Hepatocyte (in vitro differentiated cells): ENCODE data around the gene PRCP. TPM values are rescaled to one million over a fixed set of nuclear protein-coding genes. Genes with fewer than 3 reads are reported as not detected.

ENCODE experiments used
- DNase-seq: peaks from one replicate; pipeline ENCODE4 v3.0.0-alpha.2; 2016; ENCODE audit warnings: low spot score
- H2AFZ ChIP-seq: fragments of 200-600 bp; sonication (generic); 2 replicates; pipeline ENCODE4 v1.6.0; 2016; ENCODE audit warnings: antibody characterized with exemption, mild to moderate bottlenecking
- H3K27ac ChIP-seq: fragments of 200-600 bp; sonication (generic); 2 replicates; pipeline ENCODE4 v1.5.1; 2016; ENCODE audit warnings: mild to moderate bottlenecking
- H3K27me3 ChIP-seq: fragments of 200-600 bp; sonication (generic); 2 replicates; pipeline ENCODE4 v1.6.1; 2016
- H3K36me3 ChIP-seq: fragments of 200-600 bp; sonication (generic); replicated peaks from 2 replicates; pipeline ENCODE4 v1.5.1; 2016; ENCODE audit warnings: low read depth; ENCODE audit not compliant: insufficient read depth
- H3K4me1 ChIP-seq: fragments of 200-600 bp; sonication (generic); 2 replicates; pipeline ENCODE4 v1.5.1; 2016; ENCODE audit warnings: mild to moderate bottlenecking, moderate library complexity; ENCODE audit not compliant: insufficient read depth
- H3K4me2 ChIP-seq: fragments of 200-600 bp; sonication (generic); 2 replicates; pipeline ENCODE4 v1.6.0; 2016
- H3K4me3 ChIP-seq: fragments of 200-600 bp; sonication (generic); 2 replicates; pipeline ENCODE4 v1.5.1; 2016; ENCODE audit warnings: mild to moderate bottlenecking
- H3K79me2 ChIP-seq: fragments of 200-600 bp; sonication (generic); 2 replicates; pipeline ENCODE4 v1.6.0; 2017; ENCODE audit warnings: mild to moderate bottlenecking
- H3K9me2 ChIP-seq: fragments of 200-600 bp; sonication (generic); replicated peaks from 2 replicates; pipeline ENCODE4 v1.6.0; 2017; ENCODE audit warnings: mild to moderate bottlenecking; ENCODE audit not compliant: insufficient read depth
- H3K9me3 ChIP-seq: fragments of 200-600 bp; sonication (generic); 2 replicates; pipeline ENCODE4 v1.5.1; 2016; ENCODE audit warnings: low read depth, mild to moderate bottlenecking
- H4K20me1 ChIP-seq: fragments of 200-600 bp; sonication (generic); 2 replicates; pipeline ENCODE4 v1.6.0; 2016; ENCODE audit warnings: mild to moderate bottlenecking; ENCODE audit not compliant: insufficient read depth, poor library complexity, severe bottlenecking
- CTCF ChIP-seq: fragments of 200-600 bp; sonication (generic); IDR thresholded peaks from 2 replicates; pipeline ENCODE4 v1.5.1; 2016; ENCODE audit warnings: antibody characterized with exemption, mild to moderate bottlenecking; ENCODE audit not compliant: poor library complexity
- EZH2 ChIP-seq: fragments of 200-600 bp; sonication (generic); IDR thresholded peaks from 2 replicates; pipeline ENCODE4 v1.6.1; 2016; ENCODE audit warnings: antibody characterized with exemption, mild to moderate bottlenecking, borderline replicate concordance
- EZH2phosphoT487 ChIP-seq: fragments of 200-600 bp; sonication (generic); IDR thresholded peaks from one replicate; pipeline ENCODE4 v1.6.1; 2018; ENCODE audit warnings: antibody characterized with exemption, mild to moderate bottlenecking, low read depth, moderate library complexity; ENCODE audit not compliant: unreplicated experiment, severe bottlenecking
- WGBS: methylation state at CpG from one replicate; pipeline ENCODE4 v1.1.6; 2016; ENCODE audit warnings: low lambda C conversion rate; ENCODE audit errors: missing lambda C conversion rate; 5-methylcytosine and 5-hydroxymethylcytosine counted together
- polyA plus RNA-seq: library from polyadenylated mRNA; unstranded; fragments of >200 nt; fragmentation: Nextera tagmentation; extraction: Ambion mirVana; gene quantifications from 2 replicates; pipeline ENCODE4 v1.2.1, GENCODE V29; 2016
- total RNA-seq: library from RNA; depleted of rRNA; stranded (reverse); fragments of >200 nt; gene quantifications from 2 replicates; pipeline ENCODE4 v1.2.3, GENCODE V29; 2014

PRCP gene
- total and polyA plus RNA-seq, 2 experiments from 2014 or later: 46.8 to 53.0 TPM

DNA sequence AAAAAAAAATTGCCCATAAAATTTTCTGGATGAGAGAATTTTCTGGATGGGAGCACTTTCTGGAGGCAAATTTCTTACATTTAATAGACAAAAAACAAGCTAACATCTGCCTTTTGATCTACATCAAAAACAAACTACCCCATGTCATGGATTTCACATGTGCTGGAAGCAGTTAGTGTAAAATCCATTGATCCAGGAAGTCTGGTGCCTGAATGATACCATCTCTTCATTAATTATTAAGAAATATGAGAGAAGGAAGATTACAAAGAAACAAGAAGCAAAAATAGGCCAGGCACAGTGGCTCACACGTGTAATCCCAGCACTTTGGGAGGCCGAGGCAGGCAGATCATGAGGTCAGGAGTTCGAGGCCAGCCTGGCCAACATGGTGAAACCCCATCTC lies 113.4 kb downstream of the PRCP start:
- H3K36me3 ChIP-seq: no peaks in the 10 kb centered on the region
- WGBS: 94% methylated on average over 3 of the region's 3 CpGs
- peaks cover 9% of the 10 kb centered on the region for H3K4me1 ChIP-seq
- H3K4me3 ChIP-seq: no peak overlapping the region
- H3K27ac ChIP-seq: no peak overlapping the region
- H3K9me3 ChIP-seq: no peaks in the 10 kb centered on the region
- DNase-seq: no peak
- H4K20me1 ChIP-seq: no peaks in the 10 kb centered on the region
- TF ChIP-seq EZH2phosphoT487 (no peak), EZH2 (no peak), CTCF (no peak)
- peaks cover 3% of the 10 kb centered on the region for H3K27me3 ChIP-seq
- no peak overlapping the region for H3K4me2 ChIP-seq
- H3K79me2 ChIP-seq: no peaks in the 10 kb centered on the region
- H3K9me2 ChIP-seq: no peaks in the 10 kb centered on the region
- H2AFZ ChIP-seq: no peak overlapping the region

DNA sequence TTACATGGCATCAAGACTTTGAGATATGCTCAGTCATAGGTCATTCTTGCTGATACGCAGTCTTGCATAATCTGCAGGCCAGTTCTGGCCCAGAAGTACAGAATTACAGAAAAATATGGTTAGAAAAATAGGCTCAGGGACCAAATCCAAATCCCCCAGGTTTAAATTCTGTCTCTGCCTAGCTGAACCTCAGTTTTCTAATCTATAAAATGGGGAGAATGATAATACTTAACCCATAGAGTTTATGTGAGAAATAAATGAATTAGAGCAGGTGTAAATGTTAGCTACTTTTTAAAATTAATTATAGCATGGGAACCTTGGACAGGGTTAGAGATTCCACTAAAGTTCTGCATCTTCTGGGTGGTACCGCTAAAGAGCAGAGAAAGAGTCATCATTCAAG lies 114.2 kb downstream of the PRCP start:
- no peaks in the 10 kb centered on the region for H3K79me2 ChIP-seq
- no peaks in the 10 kb centered on the region for H3K36me3 ChIP-seq
- peaks cover 3% of the 10 kb centered on the region for H3K27me3 ChIP-seq
- no peak overlapping the region for H3K27ac ChIP-seq
- H3K4me2 ChIP-seq: no peak overlapping the region
- no peaks in the 10 kb centered on the region for H3K9me3 ChIP-seq
- peaks cover 2% of the 10 kb centered on the region for H3K4me1 ChIP-seq
- H2AFZ ChIP-seq: no peak overlapping the region
- H3K4me3 ChIP-seq: no peak overlapping the region
- DNase-seq: no peak
- TF ChIP-seq EZH2: no peak
- no peak for TF ChIP-seq EZH2phosphoT487
- no peak for TF ChIP-seq CTCF
- WGBS: 98% methylated on average over 2 of the region's 2 CpGs
- no peaks in the 10 kb centered on the region for H3K9me2 ChIP-seq
- no peaks in the 10 kb centered on the region for H4K20me1 ChIP-seq

GRCh38 chr11:82782825-82783374 lies 117.3 kb downstream of the PRCP start:
- no peak for DNase-seq
- Histone ChIP-seq H3K4me3 (no peak overlapping the region), H3K36me3 (no peaks in the 10 kb centered on the region), H3K27me3 (peaks cover 3% of the 10 kb centered on the region), H2AFZ (no peak overlapping the region), H4K20me1 (no peaks in the 10 kb centered on the region), H3K79me2 (no peaks in the 10 kb centered on the region), H3K9me2 (no peaks in the 10 kb centered on the region), H3K9me3 (no peaks in the 10 kb centered on the region), H3K27ac (no peak overlapping the region), H3K4me2 (no peak overlapping the region), H3K4me1 (no peaks in the 10 kb centered on the region)
- TF ChIP-seq CTCF: no peak
- no peak for TF ChIP-seq EZH2phosphoT487
- no peak for TF ChIP-seq EZH2
- 90% methylated on average over 1 of the region's 1 CpG for WGBS

DNA sequence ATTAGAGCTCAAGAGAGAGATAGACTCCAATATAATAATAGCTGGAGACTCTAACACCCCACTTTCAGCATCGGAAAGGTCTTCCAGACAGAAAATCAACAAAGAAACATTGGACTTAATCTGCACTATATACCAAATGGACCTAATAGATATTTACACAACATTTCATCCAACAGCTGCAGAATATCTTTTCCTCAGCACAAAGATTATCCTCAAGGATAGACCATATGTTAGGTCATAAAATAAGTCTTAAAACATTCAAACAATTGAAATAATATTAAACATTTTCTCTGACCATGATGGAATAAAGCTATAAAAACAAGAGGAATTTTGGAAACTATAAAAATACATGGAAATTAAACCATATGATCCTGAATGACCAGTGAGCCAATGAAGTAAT lies 121.5 kb downstream of the PRCP start:
- WGBS: 78% methylated on average over 1 of the region's 1 CpG
- no peak for TF ChIP-seq EZH2
- no peak for TF ChIP-seq EZH2phosphoT487
- TF ChIP-seq CTCF: no peak
- H3K9me2 ChIP-seq: no peaks in the 10 kb centered on the region
- H3K27ac ChIP-seq: no peak overlapping the region
- H3K4me1 ChIP-seq: no peaks in the 10 kb centered on the region
- DNase-seq: no peak
- H3K79me2 ChIP-seq: no peaks in the 10 kb centered on the region
- H3K4me2 ChIP-seq: no peak overlapping the region
- H3K27me3 ChIP-seq: no peaks in the 10 kb centered on the region
- H2AFZ ChIP-seq: no peak overlapping the region
- no peaks in the 10 kb centered on the region for H3K36me3 ChIP-seq
- no peaks in the 10 kb centered on the region for H3K9me3 ChIP-seq
- no peak overlapping the region for H3K4me3 ChIP-seq
- no peaks in the 10 kb centered on the region for H4K20me1 ChIP-seq
